Stimulated activated CD4-positive, alpha-beta T cell treated with anti-CD3 and anti-CD28 coated beads, Interleukin-2, amount 100 ng/mL, for 24 hours (primary cell): ENCODE data around the gene OXER1.
A peak's percentile ranks its signal among the peaks of the same experiment; 100 is the strongest.
"Not testable (repeated sequence)": the region's sequence is repeated elsewhere in the genome, so short reads cannot be mapped to it uniquely, and the experiment has no call there.

Experiments used
- DNase-seq, 2 donors: peaks; one replicate each; pipeline ENCODE4 v3.0.0-alpha.2; 2020

OXER1 gene

DNA sequence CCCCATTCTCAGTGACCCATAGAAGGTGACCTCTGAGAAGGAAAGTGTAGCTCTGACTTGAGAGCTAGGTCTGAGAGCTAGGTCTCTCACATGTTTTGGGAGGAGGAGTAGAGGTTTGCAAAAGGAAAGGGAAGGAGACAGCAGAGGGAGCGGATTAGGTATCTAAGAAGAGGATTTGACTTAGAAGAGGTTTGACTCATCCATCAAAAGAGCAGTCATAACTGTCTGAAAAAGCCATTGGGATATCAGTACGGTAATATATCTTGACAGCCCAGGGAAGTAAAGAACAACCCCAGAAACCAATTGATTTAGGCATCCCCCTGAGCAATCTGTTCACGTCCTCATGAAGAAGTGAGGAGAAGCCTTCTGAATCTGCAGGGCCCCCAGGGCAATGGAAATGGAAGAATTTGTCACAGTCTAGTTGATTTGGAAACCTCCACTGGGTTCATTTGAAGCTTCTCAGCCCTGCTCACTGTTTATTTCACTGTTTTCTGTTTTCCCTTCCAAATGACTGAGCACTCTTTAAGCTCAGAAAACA lies 19.3 kb downstream of the OXER1 start:
- DNase-seq: no peak

DNA sequence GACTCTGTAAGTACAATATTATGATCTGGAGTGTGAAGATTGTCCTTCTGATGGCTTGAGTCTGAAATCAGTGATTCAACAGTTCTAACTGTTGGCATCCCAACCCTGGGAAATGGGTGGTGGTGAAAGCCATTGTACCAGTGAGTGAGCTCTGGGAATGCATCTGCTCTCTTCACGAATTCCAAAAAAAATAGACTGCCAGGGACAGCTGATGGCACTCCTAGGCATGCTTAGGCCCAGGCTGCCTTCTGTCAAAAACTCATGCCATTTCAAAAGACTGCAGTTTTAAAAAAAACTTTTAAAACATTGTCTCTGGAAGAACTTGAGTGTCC lies 20.3 kb downstream of the OXER1 start:
- DNase-seq: no peak

DNA sequence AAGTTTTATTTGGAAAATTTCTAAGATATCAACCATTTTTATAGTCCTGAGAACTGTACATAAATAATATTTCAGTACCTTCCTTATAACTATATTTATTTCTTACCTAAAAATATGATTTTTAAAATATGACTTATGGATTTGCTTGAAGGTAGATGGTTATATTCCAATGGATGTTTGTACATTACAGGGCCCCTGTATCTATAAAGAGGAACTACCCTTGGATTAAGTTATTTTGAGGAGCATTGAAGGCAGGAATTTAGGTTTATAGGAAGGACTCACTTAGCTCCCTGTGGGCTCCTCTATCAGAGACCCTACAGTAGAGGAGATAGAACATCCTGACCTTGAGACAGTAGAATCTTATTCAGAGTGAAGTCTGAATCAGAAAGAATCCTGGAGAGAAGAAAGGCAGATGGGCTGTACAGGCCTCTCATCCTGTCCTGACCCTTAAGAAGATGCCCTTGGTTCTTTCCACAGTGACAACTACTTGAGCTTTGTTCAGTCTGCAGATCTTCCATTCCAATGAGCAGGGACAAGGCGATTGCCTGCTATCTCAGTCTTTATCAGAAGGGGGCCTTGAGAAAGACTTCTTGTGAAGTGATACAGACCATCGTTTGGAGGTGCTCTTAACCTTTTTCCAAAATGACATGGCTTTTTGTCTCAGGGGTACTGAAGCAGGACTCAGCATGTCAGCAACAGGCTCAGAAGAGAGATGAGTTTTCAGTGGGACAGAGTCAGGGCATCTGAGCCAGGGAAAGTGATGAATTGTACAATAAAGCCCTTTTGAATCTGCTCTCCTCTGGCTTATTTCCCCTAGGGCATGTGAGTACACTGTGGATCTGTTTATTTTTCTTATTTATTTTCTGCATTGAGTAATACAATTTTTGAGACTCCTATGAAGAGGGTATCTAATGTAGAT lies 20.9 kb downstream of the OXER1 start:
- DNase-seq: no peak

DNA sequence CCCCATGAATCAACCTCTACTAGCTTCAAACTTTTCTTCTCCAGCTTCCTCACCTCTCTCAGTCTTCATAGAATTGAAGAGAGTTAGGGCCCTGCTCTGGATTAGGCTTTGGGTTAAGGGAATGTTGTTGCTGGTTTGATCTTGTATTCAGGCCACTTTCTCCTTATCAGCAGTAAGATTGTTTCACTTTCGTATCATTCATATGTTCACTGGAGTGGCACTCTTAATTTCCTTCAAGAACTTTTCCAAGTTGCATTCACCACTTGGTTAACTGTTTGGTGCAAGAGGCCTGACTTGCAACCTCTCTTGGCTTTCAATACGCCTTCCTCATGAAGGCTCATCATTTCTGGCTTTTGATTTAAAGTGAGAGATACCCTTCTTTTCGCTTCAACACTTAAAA lies 22.8 kb downstream of the OXER1 start:
- DNase-seq: no peak

DNA sequence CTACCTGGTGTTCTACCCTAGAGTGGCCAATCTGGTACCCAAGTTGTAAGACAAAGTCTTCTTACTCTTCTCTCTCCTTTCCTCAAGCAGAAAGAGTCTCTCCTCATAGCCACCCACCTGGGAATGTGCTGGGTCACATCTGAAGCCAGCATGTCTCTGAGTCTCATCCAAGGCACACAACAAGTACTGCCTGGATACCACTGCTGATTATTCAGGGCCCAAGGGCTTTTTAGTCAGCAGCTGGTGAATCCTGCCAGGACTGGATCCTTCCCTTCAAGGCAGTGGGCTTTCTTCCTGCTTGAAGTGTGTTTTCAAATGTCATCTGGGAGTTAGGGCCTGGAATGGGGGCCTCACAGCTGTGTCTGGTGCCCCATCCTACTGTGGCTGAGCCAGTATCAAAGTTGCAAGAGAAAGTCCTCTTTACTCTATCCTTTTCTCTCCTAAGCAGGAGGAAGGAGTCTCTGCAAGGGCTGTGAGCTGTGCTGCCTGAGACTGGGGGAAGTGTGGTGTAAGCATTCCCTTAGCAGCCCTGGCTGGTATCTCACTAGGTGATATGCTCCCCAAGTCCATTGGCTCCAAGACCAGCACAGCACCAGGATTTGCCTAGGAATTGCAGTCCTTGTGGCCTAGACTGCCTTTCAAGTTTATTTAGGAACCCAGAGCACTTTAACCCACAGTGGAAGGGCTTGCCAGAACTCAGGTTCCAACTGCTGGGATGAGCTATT lies 27.2 kb downstream of the OXER1 start:
- DNase-seq: no peak

DNA sequence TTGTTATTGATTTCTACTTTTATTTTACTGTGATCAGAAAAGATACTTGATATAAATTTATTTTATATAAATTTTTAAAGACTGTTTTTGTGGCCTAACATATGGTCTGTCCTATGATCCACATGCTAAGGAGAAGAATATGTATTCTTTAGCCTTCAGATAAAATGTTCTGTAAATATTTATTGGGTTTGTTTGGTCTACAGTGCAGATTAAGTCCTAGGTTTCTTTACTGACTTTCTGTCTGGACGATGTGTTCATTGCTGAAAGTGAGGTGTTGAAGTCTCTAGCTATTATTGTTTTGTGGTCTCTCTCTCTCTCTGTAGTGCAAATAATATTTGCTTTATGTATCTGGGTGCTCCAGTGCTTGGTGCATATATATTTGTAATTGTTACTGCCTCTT lies 30.1 kb downstream of the OXER1 start:
- DNase-seq: no peak

- DNase-seq: not testable (repeated sequence)
These were observed 32.6 kb downstream of the OXER1 start for GRCh38 chr2:42731316-42731715.

DNA sequence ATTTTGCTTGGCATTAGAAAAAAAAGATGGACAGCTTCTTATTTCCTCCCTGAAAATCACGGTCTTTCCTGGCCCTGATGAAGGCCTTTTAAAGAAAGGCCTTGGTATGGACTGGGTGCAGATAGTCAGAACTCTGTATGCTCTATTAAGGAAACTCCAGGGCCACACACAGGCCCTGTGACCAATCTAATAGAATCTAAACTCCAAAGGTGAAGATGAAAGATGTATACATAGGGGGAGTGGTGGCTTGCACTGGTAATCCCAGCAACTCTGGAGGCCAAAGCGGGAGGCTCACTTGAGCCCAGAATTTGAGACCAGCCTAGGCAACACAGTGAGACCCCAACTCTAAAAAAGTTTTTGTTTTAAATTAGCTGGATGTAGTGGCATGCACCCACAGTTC lies 37.3 kb downstream of the OXER1 start:
- no peak for DNase-seq

DNA sequence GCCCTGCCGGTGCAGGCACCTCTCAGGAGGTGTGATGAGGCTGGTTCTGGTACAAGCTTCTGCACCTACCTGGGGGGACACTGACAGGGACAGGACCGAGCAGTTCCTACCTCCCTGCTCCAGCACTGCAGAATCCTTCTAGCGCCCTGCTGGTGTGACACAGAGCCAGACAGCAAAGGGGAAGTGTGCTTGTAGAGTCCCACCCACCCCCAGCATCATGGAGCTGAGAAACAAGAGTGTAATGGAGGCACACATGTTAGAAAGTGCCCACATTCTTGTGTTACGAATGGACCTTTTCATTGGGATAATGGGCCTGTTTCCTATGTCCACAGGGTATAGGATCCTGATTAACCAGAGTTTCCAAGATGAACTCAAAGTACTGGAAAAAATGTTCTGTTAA lies 38.3 kb downstream of the OXER1 start:
- DNase-seq: no peak

DNA sequence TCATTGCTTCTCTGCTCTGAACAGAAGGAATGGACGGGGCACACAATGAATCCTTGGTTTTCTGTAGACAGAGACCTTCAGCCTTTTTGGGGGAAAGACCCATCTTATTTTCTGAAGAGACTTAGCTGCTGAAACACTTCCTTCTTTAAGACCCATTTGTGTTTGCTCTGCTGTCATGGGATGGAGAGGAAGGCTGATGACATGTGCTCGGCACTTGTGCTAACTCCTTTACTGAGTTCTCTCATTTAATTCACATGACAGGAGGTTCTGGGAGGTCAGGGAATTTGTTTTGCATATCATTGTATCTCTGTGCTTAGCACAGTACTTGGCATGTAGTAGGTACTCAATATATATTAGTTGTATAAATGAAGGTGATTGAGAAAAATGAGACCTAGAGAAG lies 39.0 kb downstream of the OXER1 start:
- no peak for DNase-seq

- DNase-seq: no peak
These were observed 40.5 kb downstream of the OXER1 start for GRCh38 chr2:42723465-42723864.

- DNase-seq: peak in 1 of 2 donors; percentile 11
These were observed 41.4 kb downstream of the OXER1 start for GRCh38 chr2:42722320-42723190.

- DNase-seq: no peak
These were observed 42.0 kb downstream of the OXER1 start for GRCh38 chr2:42721898-42722297.

GRCh38 chr2:42714686-42715085 lies 49.2 kb downstream of the OXER1 start:
- no peak for DNase-seq

GRCh38 chr2:42713920-42714319 lies 50.0 kb downstream of the OXER1 start:
- DNase-seq: no peak

GRCh38 chr2:42712934-42713333 lies 51.0 kb downstream of the OXER1 start:
- DNase-seq: no peak
